ENCODE results near the gene TEC.

TEC gene

DNA sequence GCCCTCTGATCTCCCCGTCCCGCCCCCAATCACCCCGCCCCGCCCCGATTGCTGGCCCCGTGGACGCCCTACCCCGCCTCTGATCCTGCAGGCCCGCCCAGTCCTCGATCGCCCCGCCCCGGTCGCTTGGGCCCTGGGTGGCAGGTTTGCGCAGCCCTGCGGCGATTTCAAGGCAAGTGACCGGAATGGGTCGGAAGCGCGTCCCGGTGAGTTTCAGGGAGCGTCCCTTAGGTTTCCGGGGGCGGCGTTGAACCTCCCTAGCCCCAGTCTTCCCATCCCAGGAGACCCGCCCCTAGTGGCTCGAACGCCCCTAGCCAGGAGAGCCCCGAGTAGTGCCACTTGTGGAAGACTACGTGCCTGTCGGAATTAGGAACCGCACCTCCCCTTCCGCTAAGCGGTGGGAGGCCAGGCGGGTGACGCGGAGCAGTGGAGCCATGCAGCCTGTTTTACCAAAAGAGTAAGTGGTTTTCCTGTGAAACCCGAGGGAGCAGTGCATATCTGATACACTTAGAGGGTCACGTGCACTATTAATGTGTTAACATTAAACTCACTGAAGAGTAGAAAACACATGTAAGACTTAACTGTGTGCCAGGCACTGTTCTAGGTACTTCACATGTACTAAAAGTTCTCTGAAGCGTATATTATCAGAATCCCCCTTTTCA, 354 bp upstream of the TEC start:
- DNase-seq (ENCODE audit: low read depth), result peak; percentile 76

GRCh38 chr4:48267574-48267973, 2.1 kb downstream of the TEC start:
- DNase-seq (ENCODE audit: low read depth), result no peak

DNA sequence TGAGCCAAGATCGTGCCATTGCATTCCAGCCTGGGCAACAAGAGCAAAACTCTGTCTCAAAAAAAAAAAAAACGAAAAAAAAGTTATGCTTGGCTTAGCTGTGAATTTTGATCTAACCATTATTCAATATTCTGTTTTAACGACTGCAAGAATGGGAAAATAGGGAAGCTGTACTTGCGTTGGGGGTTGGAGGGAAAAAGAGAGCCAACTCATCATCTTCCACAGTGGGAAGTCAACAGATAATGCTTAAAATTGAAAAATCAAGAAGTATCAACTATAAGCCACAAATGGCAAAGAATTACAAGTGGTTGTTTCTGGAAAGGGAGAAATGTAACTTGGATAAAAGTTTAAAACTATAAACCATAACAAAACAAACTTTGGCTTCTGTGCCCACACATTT, 2.9 kb downstream of the TEC start:
- no peak for DNase-seq (ENCODE audit: low read depth)

GRCh38 chr4:48262926-48263325, 6.7 kb downstream of the TEC start:
- no peak for DNase-seq (ENCODE audit: low read depth)

DNA sequence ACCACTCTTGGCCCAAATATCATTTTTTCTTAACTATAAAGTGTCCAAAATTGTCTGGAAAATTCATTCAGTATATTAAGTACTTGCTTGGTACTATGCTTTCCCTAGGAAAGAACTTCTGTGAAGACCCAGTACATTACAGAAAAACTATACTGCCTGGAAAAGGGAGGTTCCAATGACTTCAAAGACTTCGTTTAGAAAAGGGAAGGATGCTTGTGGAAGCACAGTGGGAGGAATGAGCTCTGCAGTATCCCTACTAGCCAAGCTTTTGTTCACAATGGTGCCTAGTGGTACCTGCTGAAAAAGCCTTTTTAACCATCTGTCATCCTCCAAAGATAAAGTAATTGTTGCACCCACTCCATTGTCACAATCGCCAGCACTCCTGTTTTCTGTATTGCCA, 7.2 kb downstream of the TEC start:
- DNase-seq (ENCODE audit: low read depth), result no peak

GRCh38 chr4:48261281-48261680, 8.4 kb downstream of the TEC start:
- no peak for DNase-seq (ENCODE audit: low read depth)

DNA sequence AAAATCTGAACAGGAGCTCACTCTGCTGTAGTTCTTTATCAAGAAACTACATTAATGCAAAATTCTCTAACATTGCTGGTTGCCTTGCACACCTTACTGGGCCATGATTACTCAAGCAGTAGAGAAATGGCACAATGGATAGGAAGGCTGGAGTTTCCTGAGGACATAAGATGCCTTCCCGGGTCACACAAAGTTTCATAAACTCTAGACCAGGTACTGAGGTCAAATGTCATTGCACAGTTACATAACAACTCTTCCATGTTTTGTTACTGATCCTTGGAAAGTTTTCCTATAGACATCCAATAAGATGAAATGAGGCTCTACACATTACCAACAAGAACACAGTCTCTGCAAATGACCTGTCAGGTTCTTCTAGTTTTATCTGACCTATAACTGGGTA, 9.9 kb downstream of the TEC start:
- no peak for DNase-seq (ENCODE audit: low read depth)

DNA sequence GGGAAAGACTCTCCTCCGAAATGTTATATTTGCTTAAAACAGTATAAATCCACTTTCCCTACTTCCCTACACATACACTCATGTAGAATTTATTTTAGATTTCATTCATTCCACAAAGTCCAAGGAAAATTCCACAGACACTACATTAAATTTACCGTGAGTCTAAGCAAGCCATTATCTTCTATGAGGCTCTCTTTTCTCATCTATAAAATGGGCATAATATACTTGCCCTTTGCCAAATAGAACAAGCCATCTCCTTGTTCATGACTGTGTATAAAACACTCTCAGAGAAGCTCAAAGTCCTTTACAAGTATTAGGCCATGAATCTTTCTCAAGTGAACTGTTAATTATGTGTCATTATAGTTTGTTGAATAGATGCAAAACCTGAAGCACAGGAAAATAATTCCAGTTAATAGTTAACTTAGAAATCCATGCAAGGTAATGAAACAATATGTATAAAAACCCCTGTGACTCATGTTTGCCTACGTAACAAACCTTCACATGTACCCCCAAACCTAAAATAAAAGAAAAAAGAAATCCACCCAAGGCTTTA, 10.7 kb downstream of the TEC start:
- DNase-seq (ENCODE audit: low read depth), result no peak

DNA sequence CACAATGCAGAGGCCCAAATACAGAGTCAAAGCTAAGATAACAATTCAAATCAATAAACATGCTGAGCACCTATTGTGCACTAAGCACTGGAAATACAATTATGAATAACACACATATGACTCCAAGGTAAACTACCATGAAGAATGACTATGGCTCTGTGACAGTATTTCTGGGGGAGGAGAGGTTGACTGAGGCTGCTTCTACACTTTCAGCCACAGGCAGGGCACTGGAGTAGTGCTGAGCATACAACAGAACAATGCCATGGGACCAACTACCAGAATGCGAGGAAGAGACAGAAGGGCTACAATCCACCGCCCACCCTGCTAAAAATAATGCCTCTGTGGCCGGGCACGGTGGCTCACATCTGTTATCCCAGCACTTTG, 13.7 kb downstream of the TEC start:
- no peak for DNase-seq (ENCODE audit: low read depth)

DNA sequence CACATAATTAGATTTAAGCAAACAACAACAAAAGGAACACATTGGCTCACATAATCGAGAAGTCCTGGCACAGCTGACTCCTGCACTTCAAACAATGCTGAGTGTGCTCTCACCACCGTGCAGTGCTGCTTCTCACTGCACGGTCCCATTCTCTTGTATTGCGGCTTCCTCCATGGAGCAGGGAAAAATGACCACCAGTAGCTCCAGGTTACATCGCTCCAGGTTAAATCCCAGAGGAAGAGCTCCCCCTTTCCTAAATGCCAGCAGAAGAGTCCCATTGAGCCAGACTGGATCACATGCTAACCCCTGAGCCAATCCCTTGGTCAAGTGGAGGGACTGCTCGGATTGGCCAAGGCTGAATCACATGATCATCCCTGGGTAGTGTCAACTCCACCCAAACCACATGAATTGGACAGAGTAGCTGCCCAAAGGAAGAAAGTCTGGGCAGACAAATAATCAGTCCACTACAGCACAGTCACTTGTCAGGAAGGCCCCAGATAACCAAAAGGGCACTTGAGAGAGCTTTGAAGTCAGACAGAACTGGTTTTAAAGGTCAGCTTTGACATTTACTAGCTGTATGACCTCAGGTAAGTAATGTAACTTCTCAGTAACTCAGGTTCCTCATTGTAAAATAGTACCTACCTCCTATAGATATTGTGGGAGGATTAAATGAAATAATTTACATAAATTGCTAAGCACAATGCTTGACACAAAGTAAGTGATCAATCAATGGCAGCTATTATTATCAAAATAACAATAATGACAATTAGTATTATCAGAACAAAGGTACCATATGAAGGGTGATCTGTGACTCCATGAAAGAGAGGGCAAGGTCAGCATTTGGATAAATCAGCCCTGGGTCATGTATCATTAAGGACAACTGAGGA, 14.3 kb downstream of the TEC start:
- no peak for DNase-seq (ENCODE audit: low read depth)

- DNase-seq (ENCODE audit: low read depth), result no peak
Measured at GRCh38 chr4:48254381-48255071, 15.1 kb downstream of the TEC start.

- DNase-seq (ENCODE audit: low read depth), result no peak
Measured at GRCh38 chr4:48252313-48252712, 17.3 kb downstream of the TEC start.

DNA sequence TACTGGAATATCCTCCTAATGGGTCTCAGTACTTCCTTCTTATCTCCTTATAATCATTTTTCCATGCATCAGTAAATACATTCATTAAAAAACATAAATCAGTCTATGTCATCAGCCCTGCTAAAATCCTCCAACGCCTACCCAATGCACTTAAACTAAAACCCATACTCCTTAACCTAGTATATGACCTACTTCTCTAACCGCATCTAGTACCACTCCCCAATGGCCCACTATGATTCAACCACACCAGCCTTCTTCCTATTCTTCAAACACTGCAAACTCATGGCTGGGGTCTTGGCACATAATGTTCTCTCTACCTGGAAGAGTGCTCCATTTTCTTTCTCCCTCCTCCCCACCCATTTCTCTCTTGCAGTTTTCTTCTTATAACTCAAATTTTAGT, 18.7 kb downstream of the TEC start:
- DNase-seq (ENCODE audit: low read depth), result no peak

DNA sequence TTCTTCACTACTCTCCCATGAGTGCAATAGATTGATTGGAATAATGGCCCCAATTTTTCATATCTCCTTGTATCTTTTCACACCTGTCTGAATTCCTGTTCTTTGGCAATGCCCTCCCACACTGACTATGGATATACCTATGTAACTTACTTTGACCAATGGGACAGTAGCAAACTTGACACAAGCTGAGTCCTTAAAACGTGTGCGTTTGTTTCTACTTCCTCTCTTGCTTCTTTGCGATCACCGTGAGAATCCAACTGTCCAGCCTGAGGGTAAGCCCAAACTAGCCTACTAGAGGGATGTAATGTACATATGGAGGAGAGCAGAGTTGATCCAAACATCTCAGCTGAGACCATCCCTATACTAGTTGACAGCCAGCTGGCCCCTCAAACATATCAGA, 19.3 kb downstream of the TEC start:
- DNase-seq (ENCODE audit: low read depth), result no peak

DNA sequence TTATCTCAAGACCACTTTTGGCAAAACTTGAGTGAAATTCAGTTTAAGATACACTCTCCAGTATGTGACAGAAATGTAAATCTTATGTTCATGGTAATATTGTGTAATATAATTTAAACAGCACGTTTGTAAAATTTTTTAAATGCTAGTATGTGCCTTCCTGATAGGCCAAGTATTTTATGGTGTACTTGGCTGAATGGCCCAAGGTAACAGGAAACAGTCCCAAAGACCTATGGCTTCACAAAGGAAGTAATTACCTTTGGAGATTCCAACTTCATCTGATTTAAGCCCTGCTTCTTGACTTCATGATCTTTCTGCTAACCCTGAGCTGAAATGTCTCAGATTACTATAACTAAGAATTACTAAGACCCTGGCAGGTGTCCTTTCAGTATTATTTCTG, 20.3 kb downstream of the TEC start:
- DNase-seq (ENCODE audit: low read depth), result no peak

- no peak for DNase-seq (ENCODE audit: low read depth)
Measured at GRCh38 chr4:48248559-48248953, 21.1 kb downstream of the TEC start.

- no peak for DNase-seq (ENCODE audit: low read depth)
Measured at GRCh38 chr4:48247878-48248558, 21.6 kb downstream of the TEC start.

DNA sequence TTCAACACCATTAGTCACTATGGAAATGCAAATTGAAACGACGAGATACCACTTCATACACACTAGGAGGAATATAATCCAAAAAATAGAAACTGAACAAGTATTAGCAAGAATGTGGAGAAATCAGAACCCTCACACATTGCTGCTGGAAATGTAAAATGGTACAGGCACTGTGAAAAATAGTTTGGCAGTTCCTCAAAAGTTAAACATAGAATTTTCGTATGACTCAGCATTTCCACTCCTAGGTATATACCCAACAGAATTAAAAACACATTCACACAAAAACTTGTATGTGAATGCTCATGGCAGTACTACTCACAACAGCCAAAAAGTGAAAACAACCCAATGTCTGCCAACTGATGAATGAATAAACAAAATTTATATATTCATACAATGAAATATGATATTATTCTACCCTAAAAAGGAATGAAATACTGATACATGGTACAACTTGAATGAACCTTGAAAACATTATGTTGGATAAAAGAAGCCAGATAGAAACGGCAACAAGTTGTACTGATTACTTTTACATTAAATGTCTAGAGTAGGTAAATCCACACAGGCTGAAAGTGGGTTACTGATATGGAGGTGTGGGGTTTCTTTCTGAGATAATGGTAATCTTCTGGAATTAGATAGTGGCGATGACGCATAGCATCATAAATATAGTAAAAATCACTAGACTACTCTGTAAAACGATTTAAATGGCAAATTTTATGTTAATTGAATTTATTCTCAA, 22.3 kb downstream of the TEC start:
- no peak for DNase-seq (ENCODE audit: low read depth)

- DNase-seq (ENCODE audit: low read depth), result no peak
Measured at GRCh38 chr4:48244665-48245064, 25.0 kb downstream of the TEC start.

GRCh38 chr4:48243887-48244286, 25.8 kb downstream of the TEC start:
- no peak for DNase-seq (ENCODE audit: low read depth)

- no peak for DNase-seq (ENCODE audit: low read depth)
Measured at GRCh38 chr4:48243429-48243828, 26.2 kb downstream of the TEC start.
